ENCODE measurements around the gene EFS.

- TF ChIP-seq POLR2A (IDR thresholded peaks at IDR 0.05) (no peak), EP300 (IDR thresholded peaks at IDR 0.05) (no peak), CTCF (IDR thresholded peaks at IDR 0.05) (no peak)
Measured at GRCh38 chr14:23323838-23324454, 41.0 kb downstream of the EFS start.

Data from ovary (tissue), 3 donors.